NCI-H345 treated with DMSO at 0.1 percent for 48 hours (cell line): ENCODE measurements around the gene CYP4B1.

ENCODE experiments used
- DNase-seq: peaks from one replicate; lab custom pipeline; 2025; ENCODE audit not compliant: unreplicated experiment; lab: John Stamatoyannopoulos, UW

Gene CYP4B1

GRCh38 chr1:46793126-46793525, 5.7 kb upstream of the CYP4B1 start:
- no peak for DNase-seq

GRCh38 chr1:46797696-46798470, 963 bp upstream of the CYP4B1 start:
- DNase-seq = no peak

GRCh38 chr1:46800742-46801141, 1.9 kb downstream of the CYP4B1 start:
- no peak for DNase-seq

GRCh38 chr1:46801323-46802055, 2.6 kb downstream of the CYP4B1 start:
- no peak for DNase-seq

GRCh38 chr1:46802081-46802480, 3.2 kb downstream of the CYP4B1 start:
- no peak for DNase-seq

GRCh38 chr1:46802901-46803574, 4.2 kb downstream of the CYP4B1 start:
- no peak for DNase-seq

GRCh38 chr1:46804027-46804889, 5.4 kb downstream of the CYP4B1 start:
- no peak for DNase-seq

- DNase-seq = no peak
Measured at GRCh38 chr1:46804926-46805325, 6.1 kb downstream of the CYP4B1 start.

GRCh38 chr1:46805755-46806154, 6.9 kb downstream of the CYP4B1 start:
- DNase-seq = no peak

GRCh38 chr1:46806196-46807020, 7.6 kb downstream of the CYP4B1 start:
- DNase-seq = no peak

GRCh38 chr1:46807046-46807972, 8.5 kb downstream of the CYP4B1 start:
- DNase-seq = no peak

- no peak for DNase-seq
Measured at GRCh38 chr1:46809071-46809470, 10.2 kb downstream of the CYP4B1 start.

GRCh38 chr1:46809904-46810303, 11.1 kb downstream of the CYP4B1 start:
- no peak for DNase-seq

GRCh38 chr1:46810596-46810995, 11.8 kb downstream of the CYP4B1 start:
- no peak for DNase-seq

- DNase-seq = no peak
Measured at GRCh38 chr1:46811053-46811452, 12.2 kb downstream of the CYP4B1 start.

GRCh38 chr1:46812065-46812963, 13.5 kb downstream of the CYP4B1 start:
- DNase-seq = no peak

GRCh38 chr1:46812996-46813857, 14.4 kb downstream of the CYP4B1 start:
- no peak for DNase-seq
